CD4-positive, alpha-beta T cell treated with Interferon gamma for 1 hour (primary cell): ENCODE measurements around the gene FGFRL1.
"Not testable (repeated sequence)": the region's sequence is repeated elsewhere in the genome, so short reads cannot be mapped to it uniquely, and the experiment has no call there.

Experiments used
- DNase-seq: peaks from one replicate; pipeline ENCODE4 v3.0.0-alpha.2; 2020

FGFRL1 gene

GRCh38 chr4:1041936-1042330 lies 30.5 kb downstream of the FGFRL1 start:
- no peak for DNase-seq

- DNase-seq = no peak
Observed at GRCh38 chr4:1042352-1043055, 31.1 kb downstream of the FGFRL1 start.

GRCh38 chr4:1043162-1043561 lies 31.7 kb downstream of the FGFRL1 start:
- DNase-seq = no peak

- peak; percentile 76 for DNase-seq
Observed at GRCh38 chr4:1043651-1044468, 32.4 kb downstream of the FGFRL1 start.

- DNase-seq = no peak
Observed at GRCh38 chr4:1044469-1045192, 33.2 kb downstream of the FGFRL1 start.

- DNase-seq = no peak
Observed at GRCh38 chr4:1045193-1045594, 33.8 kb downstream of the FGFRL1 start.

GRCh38 chr4:1045595-1046201 lies 34.3 kb downstream of the FGFRL1 start:
- no peak for DNase-seq

- DNase-seq = not testable (repeated sequence)
Observed at GRCh38 chr4:1046581-1047011, 35.2 kb downstream of the FGFRL1 start.

GRCh38 chr4:1047106-1047975 lies 35.9 kb downstream of the FGFRL1 start:
- no peak for DNase-seq

- DNase-seq = no peak
Observed at GRCh38 chr4:1047976-1048772, 36.7 kb downstream of the FGFRL1 start.

GRCh38 chr4:1048773-1049590 lies 37.6 kb downstream of the FGFRL1 start:
- DNase-seq = peak; percentile 47

GRCh38 chr4:1049591-1049905 lies 38.1 kb downstream of the FGFRL1 start:
- no peak for DNase-seq

GRCh38 chr4:1050486-1051213 lies 39.2 kb downstream of the FGFRL1 start:
- DNase-seq = no peak

GRCh38 chr4:1051472-1051871 lies 40.0 kb downstream of the FGFRL1 start:
- no peak for DNase-seq

GRCh38 chr4:1052231-1052671 lies 40.8 kb downstream of the FGFRL1 start:
- no peak for DNase-seq

- no peak for DNase-seq
Observed at GRCh38 chr4:1053080-1053661, 41.7 kb downstream of the FGFRL1 start.

- DNase-seq = not testable (repeated sequence)
Observed at GRCh38 chr4:1053891-1054290, 42.5 kb downstream of the FGFRL1 start.

GRCh38 chr4:1054696-1055242 lies 43.3 kb downstream of the FGFRL1 start:
- not testable (repeated sequence) for DNase-seq

- DNase-seq = not testable (repeated sequence)
Observed at GRCh38 chr4:1055243-1055701, 43.8 kb downstream of the FGFRL1 start.
